Brain microvascular endothelial cell (primary cell): ENCODE data around the gene PDZRN3.

ENCODE experiments used
- DNase-seq: peaks from one replicate; pipeline ENCODE4 v3.0.0-alpha.2; 2020
- H3K27ac ChIP-seq: fragments of 250-450 bp; sonication (Bioruptor Pico); 2 replicates; pipeline ENCODE4 v1.5.1; 2020; ENCODE audit warnings: mild to moderate bottlenecking, moderate library complexity
- H3K27me3 ChIP-seq: fragments of 250-450 bp; sonication (Bioruptor Pico); replicated peaks from 2 replicates; pipeline ENCODE4 v1.5.1; 2020; ENCODE audit warnings: mild to moderate bottlenecking
- H3K36me3 ChIP-seq: fragments of 250-450 bp; sonication (Bioruptor Pico); replicated peaks from 2 replicates; pipeline ENCODE4 v1.5.1; 2020; ENCODE audit warnings: mild to moderate bottlenecking
- H3K4me3 ChIP-seq: 2 replicates; pipeline ENCODE4 v1.5.1; 2011; ENCODE audit warnings: low read depth, mild to moderate bottlenecking, control low read depth, low read length, moderate library complexity
- in situ Hi-C: cut with HindIII; loops from 2 replicates; pipeline ENCODE4 v1.10.0; 2017; ENCODE audit warnings: low sequenced_read_pairs, low pct_ligation_motif_present
- TF ChIP-seq, protein P1 (sequence below): IDR thresholded peaks from 2 replicates; pipeline ENCODE4 v1.5.1; 2011; ENCODE audit warnings: low read depth, mild to moderate bottlenecking, moderate library complexity, low read length, control low read depth, inconsistent platforms; ENCODE audit errors: missing control alignments

Gene PDZRN3

GRCh38 chr3:73665286-73665685 is 40.5 kb upstream of the PDZRN3 start:
- no peak overlapping the region for H3K4me3 ChIP-seq
- DNase-seq: no peak
- no peak overlapping the region for H3K27ac ChIP-seq

DNA sequence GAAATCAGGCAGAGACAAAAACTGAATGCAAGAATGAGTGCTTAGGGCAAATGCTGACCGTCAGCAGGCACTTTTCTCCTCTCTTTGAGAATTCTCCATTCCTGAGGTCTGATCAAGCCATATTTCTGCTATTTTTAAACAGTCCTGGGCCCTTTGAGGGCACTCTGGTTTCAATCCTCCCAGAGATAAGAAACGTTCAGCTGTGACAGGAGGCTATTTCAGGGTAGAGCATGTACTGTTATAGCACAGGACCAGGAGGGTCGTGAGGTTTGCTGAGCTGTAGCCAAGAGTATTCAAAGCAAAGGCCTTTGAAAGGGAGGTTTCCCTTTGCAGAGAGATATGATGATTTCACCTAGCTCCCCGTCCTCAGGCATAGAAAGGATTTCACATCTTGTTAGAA is 39.6 kb upstream of the PDZRN3 start:
- no peak overlapping the region for H3K27ac ChIP-seq
- TF ChIP-seq, protein P1, sequence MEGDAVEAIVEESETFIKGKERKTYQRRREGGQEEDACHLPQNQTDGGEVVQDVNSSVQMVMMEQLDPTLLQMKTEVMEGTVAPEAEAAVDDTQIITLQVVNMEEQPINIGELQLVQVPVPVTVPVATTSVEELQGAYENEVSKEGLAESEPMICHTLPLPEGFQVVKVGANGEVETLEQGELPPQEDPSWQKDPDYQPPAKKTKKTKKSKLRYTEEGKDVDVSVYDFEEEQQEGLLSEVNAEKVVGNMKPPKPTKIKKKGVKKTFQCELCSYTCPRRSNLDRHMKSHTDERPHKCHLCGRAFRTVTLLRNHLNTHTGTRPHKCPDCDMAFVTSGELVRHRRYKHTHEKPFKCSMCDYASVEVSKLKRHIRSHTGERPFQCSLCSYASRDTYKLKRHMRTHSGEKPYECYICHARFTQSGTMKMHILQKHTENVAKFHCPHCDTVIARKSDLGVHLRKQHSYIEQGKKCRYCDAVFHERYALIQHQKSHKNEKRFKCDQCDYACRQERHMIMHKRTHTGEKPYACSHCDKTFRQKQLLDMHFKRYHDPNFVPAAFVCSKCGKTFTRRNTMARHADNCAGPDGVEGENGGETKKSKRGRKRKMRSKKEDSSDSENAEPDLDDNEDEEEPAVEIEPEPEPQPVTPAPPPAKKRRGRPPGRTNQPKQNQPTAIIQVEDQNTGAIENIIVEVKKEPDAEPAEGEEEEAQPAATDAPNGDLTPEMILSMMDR: no peak
- in situ Hi-C loops: no loop called here
- no peak overlapping the region for H3K4me3 ChIP-seq
- no peaks in the 10 kb centered on the region for H3K27me3 ChIP-seq
- DNase-seq: no peak
- no peaks in the 10 kb centered on the region for H3K36me3 ChIP-seq

More at GRCh38 chr3:73665286-73665685, 40.5 kb upstream of the PDZRN3 start:
- H3K36me3 ChIP-seq: no peaks in the 10 kb centered on the region
- in situ Hi-C loops: no loop called here
- no peaks in the 10 kb centered on the region for H3K27me3 ChIP-seq
- TF ChIP-seq, protein P1: no peak

DNA sequence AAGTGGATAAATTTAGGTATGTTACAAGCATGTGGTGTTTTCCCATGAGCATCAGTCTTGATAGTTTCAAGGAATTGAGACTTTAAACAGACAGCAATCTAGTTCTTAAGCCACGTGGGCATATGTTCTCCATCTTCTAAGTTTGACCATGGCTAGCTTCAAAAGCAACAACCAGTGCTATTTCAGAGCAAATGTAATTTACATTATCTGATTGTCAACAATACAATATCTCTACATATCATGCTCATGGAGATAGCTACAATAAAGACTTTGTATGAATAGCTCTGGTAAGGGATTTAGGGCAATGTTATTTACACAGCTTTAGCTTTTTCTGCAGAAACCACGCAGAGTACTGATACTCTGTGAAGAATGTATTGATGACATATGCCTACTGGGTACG is 38.8 kb upstream of the PDZRN3 start:
- TF ChIP-seq, protein P1: no peak
- in situ Hi-C loops: no loop called here
- Histone ChIP-seq H3K27ac (no peak overlapping the region), H3K4me3 (no peak overlapping the region), H3K27me3 (no peaks in the 10 kb centered on the region), H3K36me3 (no peaks in the 10 kb centered on the region)
- DNase-seq: no peak

GRCh38 chr3:73661265-73661664 is 36.5 kb upstream of the PDZRN3 start:
- Histone ChIP-seq H3K27ac (no peak overlapping the region), H3K27me3 (no peaks in the 10 kb centered on the region), H3K36me3 (no peaks in the 10 kb centered on the region), H3K4me3 (no peak overlapping the region)
- peak; percentile 59 for DNase-seq
- in situ Hi-C loops: no loop called here
- TF ChIP-seq, protein P1: no peak

DNA sequence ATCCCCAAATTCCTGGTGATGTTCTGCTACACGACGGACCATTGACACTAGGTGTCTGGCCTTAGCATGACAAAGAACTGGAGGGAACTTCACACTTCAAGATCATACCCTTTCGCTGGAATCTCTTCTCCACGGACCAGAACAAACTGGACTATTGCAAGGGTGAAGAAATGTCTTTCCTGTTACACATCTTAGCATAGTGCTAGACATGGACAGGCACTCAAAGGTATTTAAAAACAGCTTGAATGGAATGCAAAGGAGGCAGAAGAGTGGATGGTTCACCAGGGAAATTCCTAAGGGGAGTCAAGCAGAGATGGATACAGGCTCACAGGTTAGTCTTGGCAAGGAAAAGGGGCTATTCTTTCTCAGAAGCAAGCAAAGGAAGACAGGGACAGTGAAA is 33.5 kb upstream of the PDZRN3 start:
- in situ Hi-C loops: no loop called here
- Histone ChIP-seq H3K36me3 (no peaks in the 10 kb centered on the region), H3K27me3 (no peaks in the 10 kb centered on the region)

DNA sequence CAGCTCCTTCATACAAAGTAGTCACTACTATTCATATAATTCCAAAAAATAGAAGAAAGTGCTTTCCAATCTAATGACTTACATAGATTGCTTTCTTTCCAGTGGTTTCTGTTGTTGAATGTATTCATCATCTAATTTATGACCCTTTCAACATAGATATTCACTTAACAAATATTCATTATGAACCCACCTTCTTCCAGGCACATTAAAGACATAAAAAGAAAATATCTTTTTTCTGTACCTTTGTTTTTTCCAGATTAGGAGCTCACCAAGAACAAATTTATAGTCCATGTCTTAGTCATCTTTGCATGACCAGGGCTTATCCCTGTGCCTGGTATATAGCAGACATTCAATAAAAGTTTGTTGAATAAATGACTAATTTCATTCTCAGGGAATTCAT is 32.4 kb upstream of the PDZRN3 start:
- DNase-seq: no peak
- TF ChIP-seq, protein P1: no peak
- Histone ChIP-seq H3K27me3 (no peaks in the 10 kb centered on the region), H3K27ac (no peak overlapping the region), H3K4me3 (no peak overlapping the region), H3K36me3 (no peaks in the 10 kb centered on the region)
- in situ Hi-C loops: no loop called here

More for the DNA sequence above, 33.5 kb upstream of the PDZRN3 start:
- Histone ChIP-seq H3K27ac (no peak overlapping the region), H3K4me3 (no peak overlapping the region)
- no peak for DNase-seq
- TF ChIP-seq, protein P1: no peak
